ENCODE data around the gene CNOT8. TPM values are rescaled to one million over a fixed set of nuclear protein-coding genes. Genes with fewer than 3 reads are reported as not detected.

CNOT8 gene
- polyA plus RNA-seq, 3 donors = 81.9 to 88.2 (median 82.6) TPM

- DNase-seq (ENCODE audit: low read depth in 3 of 3, low spot score in 2 of 3) = no peak
Measured at GRCh38 chr5:154863291-154864080, 5.1 kb downstream of the CNOT8 start.

- no peak for DNase-seq (ENCODE audit: low read depth in 3 of 3, low spot score in 2 of 3)
Measured at GRCh38 chr5:154865466-154866184, 7.2 kb downstream of the CNOT8 start.

- no peak for DNase-seq (ENCODE audit: low read depth in 3 of 3, low spot score in 2 of 3)
Measured at GRCh38 chr5:154866841-154867240, 8.4 kb downstream of the CNOT8 start.

GRCh38 chr5:154868702-154869101, 10.3 kb downstream of the CNOT8 start:
- no peak for DNase-seq (ENCODE audit: low read depth in 3 of 3, low spot score in 2 of 3)

- no peak for DNase-seq (ENCODE audit: low read depth in 3 of 3, low spot score in 2 of 3)
Measured at GRCh38 chr5:154871734-154872133, 13.3 kb downstream of the CNOT8 start.

GRCh38 chr5:154873791-154874331, 15.4 kb downstream of the CNOT8 start:
- no peak for DNase-seq (ENCODE audit: low read depth in 3 of 3, low spot score in 2 of 3)

GRCh38 chr5:154878642-154879335, 20.4 kb downstream of the CNOT8 start:
- DNase-seq (ENCODE audit: low read depth in 3 of 3, low spot score in 2 of 3) = no peak

- DNase-seq (ENCODE audit: low read depth in 3 of 3, low spot score in 2 of 3) = no peak
Measured at GRCh38 chr5:154881986-154882385, 23.6 kb downstream of the CNOT8 start.

GRCh38 chr5:154884424-154884823, 26.0 kb downstream of the CNOT8 start:
- no peak for DNase-seq (ENCODE audit: low read depth in 3 of 3, low spot score in 2 of 3)

- DNase-seq (ENCODE audit: low read depth in 3 of 3, low spot score in 2 of 3) = no peak
Measured at GRCh38 chr5:154885439-154885838, 27.0 kb downstream of the CNOT8 start.

GRCh38 chr5:154892369-154892771, 33.9 kb downstream of the CNOT8 start:
- no peak for DNase-seq (ENCODE audit: low read depth in 3 of 3, low spot score in 2 of 3)

- no peak for DNase-seq (ENCODE audit: low read depth in 3 of 3, low spot score in 2 of 3)
Measured at GRCh38 chr5:154893381-154893780, 35.0 kb downstream of the CNOT8 start.

GRCh38 chr5:154895606-154896561, 37.5 kb downstream of the CNOT8 start:
- DNase-seq (ENCODE audit: low read depth in 3 of 3, low spot score in 2 of 3) = no peak

GRCh38 chr5:154896562-154897165, 38.2 kb downstream of the CNOT8 start:
- no peak for DNase-seq (ENCODE audit: low read depth in 3 of 3, low spot score in 2 of 3)

- no peak for DNase-seq (ENCODE audit: low read depth in 3 of 3, low spot score in 2 of 3)
Measured at GRCh38 chr5:154898210-154898609, 39.8 kb downstream of the CNOT8 start.

- DNase-seq (ENCODE audit: low read depth in 3 of 3, low spot score in 2 of 3) = no peak
Measured at GRCh38 chr5:154899151-154899816, 40.9 kb downstream of the CNOT8 start.

- DNase-seq (ENCODE audit: low read depth in 3 of 3, low spot score in 2 of 3) = no peak
Measured at GRCh38 chr5:154900066-154900465, 41.6 kb downstream of the CNOT8 start.

GRCh38 chr5:154901276-154901675, 42.8 kb downstream of the CNOT8 start:
- DNase-seq (ENCODE audit: low read depth in 3 of 3, low spot score in 2 of 3) = no peak

GRCh38 chr5:154901913-154902312, 43.5 kb downstream of the CNOT8 start:
- DNase-seq (ENCODE audit: low read depth in 3 of 3, low spot score in 2 of 3) = no peak

Measured in right renal cortex interstitium (tissue), 3 donors.